ENCODE results near the gene TBPL1. TPM values are rescaled to one million over a fixed set of nuclear protein-coding genes. Genes with fewer than 3 reads are reported as not detected.
"Not testable (repeated sequence)": the region's sequence is repeated elsewhere in the genome, so short reads cannot be mapped to it uniquely, and the experiment has no call there.

TBPL1 gene
- total RNA-seq, 1 donor from 2014 or later: 18.7 TPM

- intact Hi-C loops (cut with DNase I): no loop called here
- no peaks in the 10 kb centered on the region for H3K27me3 ChIP-seq
- no peak for TF ChIP-seq CTCF (IDR thresholded peaks at IDR 0.05)
Observed at GRCh38 chr6:133972388-133972787, 19.4 kb downstream of the TBPL1 start.

GRCh38 chr6:133973109-133973971 lies 20.3 kb downstream of the TBPL1 start:
- no peak overlapping the region for H3K27ac ChIP-seq
- no peaks in the 10 kb centered on the region for H3K4me1 ChIP-seq
- no peaks in the 10 kb centered on the region for H3K36me3 ChIP-seq
- DNase-seq (no peak), ATAC-seq (peak; percentile 57)
- no peaks in the 10 kb centered on the region for H3K27me3 ChIP-seq
- TF ChIP-seq CTCF (IDR thresholded peaks at IDR 0.05): peak; percentile 74
- no peak overlapping the region for H3K4me3 ChIP-seq
- intact Hi-C loops (cut with DNase I): no loop called here
- no peaks in the 10 kb centered on the region for H3K9me3 ChIP-seq

More at GRCh38 chr6:133972388-133972787, 19.4 kb downstream of the TBPL1 start:
- ATAC-seq: no peak
- no peaks in the 10 kb centered on the region for H3K9me3 ChIP-seq
- no peak overlapping the region for H3K4me3 ChIP-seq
- DNase-seq: no peak
- no peak overlapping the region for H3K27ac ChIP-seq
- H3K36me3 ChIP-seq: no peaks in the 10 kb centered on the region
- no peaks in the 10 kb centered on the region for H3K4me1 ChIP-seq

- intact Hi-C loops (cut with DNase I): loop anchor here (5.0 kb wide), 1 partner anchor 79 kb away; no protein-coding TSS in a partner anchor
- Histone ChIP-seq H3K4me1 (peaks cover 10% of the 10 kb centered on the region), H3K4me3 (no peak overlapping the region), H3K36me3 (peaks cover 13% of the 10 kb centered on the region), H3K27me3 (no peaks in the 10 kb centered on the region), H3K9me3 (no peaks in the 10 kb centered on the region), H3K27ac (peak overlapping the region; percentile 12)
- no peak for DNase-seq
- TF ChIP-seq CTCF (IDR thresholded peaks at IDR 0.05): no peak
- ATAC-seq: peak; percentile 85
Observed at GRCh38 chr6:133977983-133978895, 25.2 kb downstream of the TBPL1 start.

- ATAC-seq: no peak
- Histone ChIP-seq H3K36me3 (peaks cover 13% of the 10 kb centered on the region), H3K4me3 (no peak overlapping the region), H3K27me3 (no peaks in the 10 kb centered on the region), H3K4me1 (peaks cover 10% of the 10 kb centered on the region), H3K9me3 (no peaks in the 10 kb centered on the region), H3K27ac (peak overlapping the region; percentile 12)
- DNase-seq: no peak
- intact Hi-C loops (cut with DNase I): loop anchor here (5.0 kb wide), 1 partner anchor 78 kb away; no protein-coding TSS in a partner anchor
- TF ChIP-seq CTCF (IDR thresholded peaks at IDR 0.05): no peak
Observed at GRCh38 chr6:133978896-133979240, 25.8 kb downstream of the TBPL1 start.

GRCh38 chr6:133979269-133979963 lies 26.4 kb downstream of the TBPL1 start:
- ATAC-seq, H3K27ac ChIP-seq: not testable (repeated sequence)
- intact Hi-C loops (cut with DNase I): loop anchor here (5.0 kb wide), 1 partner anchor 78 kb away; no protein-coding TSS in a partner anchor

More at GRCh38 chr6:133979269-133979963, 26.4 kb downstream of the TBPL1 start:
- H3K36me3 ChIP-seq: peaks cover 14% of the 10 kb centered on the region
- not testable (repeated sequence) for H3K27me3 ChIP-seq, DNase-seq, H3K4me1 ChIP-seq, H3K4me3 ChIP-seq, H3K9me3 ChIP-seq
